AG04449 (cell line): Measurements from ENCODE around the gene CARD11.

ENCODE experiments used
- CTCF ChIA-PET: fragments of 350-600 bp; formaldehyde crosslinking; extraction: SDS; loops from one replicate; lab custom pipeline; 2021; ENCODE audit warnings: antibody characterized with exemption; lab: Yijun Ruan, JAX
- POLR2A ChIA-PET: fragments of 400-600, 350-600 bp; formaldehyde crosslinking; extraction: SDS; loops from one replicate; lab custom pipeline; 2020; ENCODE audit warnings: antibody characterized with exemption, inconsistent platforms; lab: Yijun Ruan, JAX
- DNase-seq: peaks from one replicate; pipeline ENCODE4 v3.0.0-alpha.2; 2010; ENCODE audit warnings: low read depth, low spot score
- H3K4me3 ChIP-seq: 2 replicates; pipeline ENCODE4 v1.5.1; 2011; ENCODE audit warnings: low read depth, mild to moderate bottlenecking, control low read depth, low read length
- CTCF ChIP-seq: IDR thresholded peaks from one replicate; pipeline ENCODE4 v1.5.1; 2011; ENCODE audit warnings: mild to moderate bottlenecking, moderate library complexity, low read length, control low read depth, inconsistent platforms; ENCODE audit not compliant: insufficient read depth; ENCODE audit errors: missing control alignments

CARD11 gene

GRCh38 chr7:2939193-2939885, 104.3 kb downstream of the CARD11 start:
- H3K4me3 ChIP-seq, result no peak overlapping the region
- TF ChIP-seq CTCF, result no peak
- CTCF ChIA-PET, result no interaction called here
- POLR2A ChIA-PET, result no interaction called here
- no peak for DNase-seq

- no peak overlapping the region for H3K4me3 ChIP-seq
- ChIA-PET CTCF (no interaction called here), POLR2A (no interaction called here)
- TF ChIP-seq CTCF, result no peak
- DNase-seq, result no peak
These were observed 105.0 kb downstream of the CARD11 start for GRCh38 chr7:2938514-2939192.

GRCh38 chr7:2937701-2938513, 105.8 kb downstream of the CARD11 start:
- ChIA-PET POLR2A (no interaction called here), CTCF (no interaction called here)
- no peak for TF ChIP-seq CTCF
- DNase-seq, result no peak
- H3K4me3 ChIP-seq, result no peak overlapping the region

- CTCF ChIA-PET, result no interaction called here
- POLR2A ChIA-PET, result no interaction called here
- H3K4me3 ChIP-seq, result no peak overlapping the region
- no peak for TF ChIP-seq CTCF
- no peak for DNase-seq
These were observed 106.6 kb downstream of the CARD11 start for GRCh38 chr7:2936891-2937580.

- CTCF ChIA-PET, result no interaction called here
- TF ChIP-seq CTCF, result no peak
- DNase-seq, result no peak
- H3K4me3 ChIP-seq, result no peak overlapping the region
- POLR2A ChIA-PET, result no interaction called here
These were observed 107.4 kb downstream of the CARD11 start for GRCh38 chr7:2936301-2936700.
